GM12864 (cell line): ENCODE results near the gene DYNLRB1.

Experiments
- DNase-seq: peaks from one replicate; pipeline ENCODE4 v3.0.0-alpha.2; 2011; ENCODE audit warnings: low read depth
- H3K4me3 ChIP-seq: 2 replicates; pipeline ENCODE4 v1.5.1; 2011; ENCODE audit warnings: mild to moderate bottlenecking, low read depth, low read length, control low read depth
- CTCF ChIP-seq: IDR thresholded peaks from 2 replicates; pipeline ENCODE4 v1.5.1; 2011; ENCODE audit warnings: low read depth, mild to moderate bottlenecking, moderate library complexity, low read length, control low read depth, inconsistent platforms; ENCODE audit errors: missing control alignments

The DYNLRB1 gene

GRCh38 chr20:34573541-34574300, 57.5 kb downstream of the DYNLRB1 start:
- H3K4me3 ChIP-seq, result no peak overlapping the region
- TF ChIP-seq CTCF, result no peak
- DNase-seq, result no peak

GRCh38 chr20:34574426-34574825, 58.2 kb downstream of the DYNLRB1 start:
- no peak for TF ChIP-seq CTCF
- no peak overlapping the region for H3K4me3 ChIP-seq
- no peak for DNase-seq

GRCh38 chr20:34574861-34575260, 58.6 kb downstream of the DYNLRB1 start:
- no peak for DNase-seq
- no peak for TF ChIP-seq CTCF

GRCh38 chr20:34575271-34575670, 59.0 kb downstream of the DYNLRB1 start:
- DNase-seq, result no peak
- H3K4me3 ChIP-seq, result no peak overlapping the region
- TF ChIP-seq CTCF, result no peak

More at GRCh38 chr20:34574861-34575260, 58.6 kb downstream of the DYNLRB1 start:
- H3K4me3 ChIP-seq, result no peak overlapping the region

- H3K4me3 ChIP-seq, result no peak overlapping the region
- no peak for DNase-seq
- TF ChIP-seq CTCF, result no peak
These were observed 59.5 kb downstream of the DYNLRB1 start for GRCh38 chr20:34575756-34576155.

- no peak for DNase-seq
- H3K4me3 ChIP-seq, result no peak overlapping the region
- no peak for TF ChIP-seq CTCF
These were observed 60.8 kb downstream of the DYNLRB1 start for GRCh38 chr20:34577061-34577460.

GRCh38 chr20:34578025-34578424, 61.8 kb downstream of the DYNLRB1 start:
- no peak for TF ChIP-seq CTCF
- H3K4me3 ChIP-seq, result no peak overlapping the region
- no peak for DNase-seq
